Pancreas (tissue), 10 donors: Measurements from ENCODE around the gene TEX35. TPM values are rescaled to one million over a fixed set of nuclear protein-coding genes. Genes with fewer than 3 reads are reported as not detected.
A peak's percentile ranks its signal among the peaks of the same experiment; 100 is the strongest.

ENCODE experiments used
- ATAC-seq, 4 donors: fragments of 200-7000 bp; cut with Tn5 transposase; one replicate each; pipeline versions ENCODE4 v1.8.0 to v1.9.1; 2020; ENCODE audit warnings: mild to moderate bottlenecking in 4 of 4, moderate library complexity in 4 of 4
- DNase-seq, 6 donors: peaks; one replicate each; pipeline ENCODE4 v3.0.0-alpha.2; 2020
- FAIRE-seq: peaks from 2 replicates; lab custom pipeline; 2012; peaks lifted over from hg19 to GRCh38; lab: Jason Lieb, UNC
- H3K27ac ChIP-seq, 4 donors: fragments of 200-600 bp; sonication (generic); 1 replicate in 3 of 4; 2 replicates in 1 of 4; pipeline versions ENCODE4 v1.5.0 to v1.8.0; 2020
- H3K27me3 ChIP-seq, 4 donors: fragments of 200-600 bp; one replicate each; pipeline ENCODE4 v1.8.0; 2021
- H3K36me3 ChIP-seq, 3 donors: fragments of 200-600 bp; sonication (generic) in 1 of 3; one replicate each; pipeline versions ENCODE4 v1.5.0 to v1.8.0; 2020 to 2021
- H3K4me1 ChIP-seq, 3 donors: fragments of 200-600 bp; one replicate each; pipeline ENCODE4 v1.8.0; 2021
- H3K4me3 ChIP-seq, 4 donors: fragments of 200-600 bp; sonication (generic) in 2 of 4; one replicate each; pipeline versions ENCODE4 v1.5.0 to v1.8.0; 2020 to 2021
- H3K9me3 ChIP-seq, 4 donors: fragments of 200-600 bp; one replicate each; pipeline ENCODE4 v1.8.0; 2021
- CTCF ChIP-seq, 4 donors: fragments of 200-600 bp; sonication (generic) in 3 of 4; IDR thresholded peaks; one replicate each; pipeline versions ENCODE4 v1.5.0 to v1.8.0; 2021; ENCODE audit warnings: antibody characterized with exemption in 4 of 4
- WGBS, 2 donors: extraction: QIAGEN DNeasy Blood & Tissue Kit; methylation state at CpG; one replicate each; pipeline ENCODE4 v1.1.7; 2013; 5-methylcytosine and 5-hydroxymethylcytosine counted together
- intact Hi-C, 3 donors: fragments of 100-400 bp; cut with DNase I; formaldehyde crosslinking; loops; one replicate each; pipeline versions ENCODE4 v1.11.1 to v1.14.2; 2022
- polyA plus RNA-seq, 2 donors: library from polyadenylated mRNA; stranded (reverse); fragments of 200-250 nt; gene quantifications; one replicate each; pipeline ENCODE4 v1.2.3, GENCODE V29; 2013
- total RNA-seq, 6 donors: library from RNA; stranded (reverse); fragmentation: NEBNext Ultra II Directional in 4 of 6; extraction: Animal tissue kit (Norgen Biotek cat#: 25700) in 4 of 6; gene quantifications; one replicate each; pipeline versions ENCODE4 v1.2.1 to v1.2.4, GENCODE V29; 2021 to 2023
- donor health status: healthy with polysubstance abuse.
- donor health status: DM: no; HTN: no; CAD: no; lungs with moderate emphysema.
- donor health status: DM: no; HTN: no; CAD: no.
- donor health status: control.
- donor health status: control.
- donor health status: Bipolar disorder and iron deficiency.
- donor health status: DM: yes; HTN: yes; CAD: no.
- donor health status: DM: no; HTN: no; CAD: no.
- donor health status: DM: no; HTN: no; CAD: no.
- donor health status: DM: yes; HTN: yes; CAD: no.

The TEX35 gene
- total and polyA plus RNA-seq, 8 donors, result not detected

GRCh38 chr1:178532392-178532791, 19.5 kb downstream of the TEX35 start:
- no peaks in the 10 kb centered on the region for H3K36me3 ChIP-seq
- no peaks in the 10 kb centered on the region for H3K9me3 ChIP-seq
- DNase-seq (peak; percentile 62 to 95 (median 86)), FAIRE-seq (no peak), ATAC-seq (peak; percentile 69 to 89 (median 85))
- intact Hi-C loops, result loop anchor here in 1 of 3 donors (10.0 kb wide), 1 partner anchor 222 kb away; no protein-coding TSS in a partner anchor
- no peaks in the 10 kb centered on the region for H3K27me3 ChIP-seq
- H3K27ac ChIP-seq, result no peak overlapping the region
- 10 to 13% methylated on average over 13 of the region's 13 CpGs for WGBS, 2 donors
- H3K4me3 ChIP-seq, result no peak overlapping the region
- peak; percentile 79 to 90 (median 87) for TF ChIP-seq CTCF (IDR thresholded peaks at IDR 0.05)
- H3K4me1 ChIP-seq, result no peaks in the 10 kb centered on the region

- no peak overlapping the region for H3K4me3 ChIP-seq
- no peaks in the 10 kb centered on the region for H3K9me3 ChIP-seq
- 53 to 58% methylated on average over 9 of the region's 9 CpGs for WGBS, 2 donors
- FAIRE-seq (no peak), DNase-seq (no peak), ATAC-seq (no peak)
- TF ChIP-seq CTCF (IDR thresholded peaks at IDR 0.05), result no peak
- H3K36me3 ChIP-seq, result no peaks in the 10 kb centered on the region
- H3K4me1 ChIP-seq, result no peaks in the 10 kb centered on the region
- H3K27me3 ChIP-seq, result no peaks in the 10 kb centered on the region
- intact Hi-C loops, result loop anchor here in 1 of 3 donors (10.0 kb wide), 1 partner anchor 221 kb away; no protein-coding TSS in a partner anchor
- no peak overlapping the region for H3K27ac ChIP-seq
These were observed 20.4 kb downstream of the TEX35 start for GRCh38 chr1:178533121-178533946.

GRCh38 chr1:178534137-178534868, 21.4 kb downstream of the TEX35 start:
- FAIRE-seq (no peak), ATAC-seq (no peak)
- intact Hi-C loops, result loop anchor here in 1 of 3 donors (10.0 kb wide), 1 partner anchor 220 kb away; no protein-coding TSS in a partner anchor

DNA sequence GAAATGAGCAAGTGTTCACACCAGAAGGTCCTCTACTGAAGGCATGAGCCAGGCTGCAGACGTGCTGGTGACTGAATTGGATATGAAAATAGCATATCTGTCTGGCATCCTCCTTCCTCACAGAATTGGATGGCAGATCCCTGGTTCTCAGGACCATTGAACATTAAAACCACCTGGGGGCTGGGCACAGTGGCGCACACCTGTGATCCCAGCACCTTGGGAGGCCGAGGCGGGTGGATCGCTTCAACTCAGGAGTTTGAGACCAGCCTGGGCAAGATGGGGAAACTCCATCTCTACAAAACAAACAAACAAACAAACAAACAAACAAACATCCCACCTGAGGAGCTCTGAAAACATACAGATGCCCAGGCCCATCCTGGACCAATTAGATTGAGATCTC, 23.4 kb downstream of the TEX35 start:
- no peak overlapping the region for H3K4me3 ChIP-seq
- no peak for ATAC-seq
- H3K9me3 ChIP-seq, result no peaks in the 10 kb centered on the region
- H3K27me3 ChIP-seq, result no peaks in the 10 kb centered on the region
- no peaks in the 10 kb centered on the region for H3K4me1 ChIP-seq
- no peak for TF ChIP-seq CTCF (IDR thresholded peaks at IDR 0.05)
- no peaks in the 10 kb centered on the region for H3K36me3 ChIP-seq
- no peak for DNase-seq
- intact Hi-C loops, result loop anchor here in 2 of 3 donors (5.0 to 10.0 kb wide), 2 partner anchors 218 to 466 kb away; no protein-coding TSS in a partner anchor
- peak overlapping the region in 1 of 4 donors; percentile 30 for H3K27ac ChIP-seq
- WGBS, 2 donors, result 90 to 97% methylated on average over 5 of the region's 5 CpGs
- no peak for FAIRE-seq

More at GRCh38 chr1:178534137-178534868, 21.4 kb downstream of the TEX35 start:
- Histone ChIP-seq H3K4me1 (no peaks in the 10 kb centered on the region), H3K9me3 (no peaks in the 10 kb centered on the region), H3K36me3 (no peaks in the 10 kb centered on the region), H3K27ac (no peak overlapping the region), H3K27me3 (no peaks in the 10 kb centered on the region), H3K4me3 (no peak overlapping the region)
- WGBS, 2 donors, result 93 to 94% methylated on average over 9 of the region's 9 CpGs
- no peak for TF ChIP-seq CTCF (IDR thresholded peaks at IDR 0.05)
- DNase-seq, result no peak
